ENCODE results near the gene CD300A.

The CD300A gene

DNA sequence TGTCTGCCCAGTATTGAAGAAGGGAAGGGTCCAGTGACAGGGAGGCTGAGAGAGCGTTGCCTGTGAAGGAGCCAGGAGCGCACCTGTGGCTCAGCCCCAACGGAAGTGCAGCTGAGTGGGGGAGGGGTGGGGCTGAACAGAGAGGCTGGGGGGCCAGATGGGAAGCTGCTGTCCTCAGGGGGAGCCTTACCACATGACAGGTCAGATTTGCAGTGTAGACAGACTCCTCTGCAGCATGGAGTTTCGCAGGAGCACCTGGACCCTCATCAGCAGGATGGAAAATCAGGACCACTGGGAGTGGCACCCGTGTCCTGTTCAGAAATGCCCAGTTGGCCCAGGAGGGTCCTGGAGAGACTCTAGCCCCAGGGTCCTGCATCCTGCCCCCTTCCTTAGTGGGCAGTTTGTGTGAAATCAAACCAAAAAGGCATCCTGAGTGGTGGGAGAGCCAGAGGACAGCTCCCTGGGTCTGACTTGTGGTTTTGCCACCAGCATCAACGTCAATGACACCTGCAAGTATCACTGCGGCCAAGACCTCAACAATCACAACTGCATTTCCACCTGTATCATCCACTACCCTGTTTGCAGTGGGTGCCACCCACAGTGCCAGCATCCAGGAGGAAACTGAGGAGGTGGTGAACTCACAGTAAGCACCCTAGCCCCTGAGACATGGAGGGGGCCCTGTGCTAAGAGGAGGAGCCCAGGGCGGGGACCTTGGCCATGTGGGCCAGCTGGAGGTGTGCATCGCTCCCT is 7.8 kb downstream of the CD300A start:
- no peak overlapping the region for H3K27ac ChIP-seq (ENCODE audit: low read depth, low read length)
- peaks cover 0 to 15% (median 10%) of the 10 kb centered on the region in 5 donors for H3K27me3 ChIP-seq (ENCODE audit: control insufficient read depth in 5 of 5, insufficient read depth in 4 of 5, low read length in 5 of 5)
- peaks cover 0 to 8% (median 0%) of the 10 kb centered on the region in 5 donors for H3K36me3 ChIP-seq (ENCODE audit: control insufficient read depth in 5 of 5, insufficient read depth in 5 of 5, low read length in 5 of 5)
- peaks cover 0 to 8% (median 5%) of the 10 kb centered on the region in 5 donors for H3K9me3 ChIP-seq (ENCODE audit: control insufficient read depth in 5 of 5, low read length in 5 of 5)
- no peak overlapping the region for H3K9ac ChIP-seq (ENCODE audit: low read length in 5 of 5)
- H3K4me3 ChIP-seq (ENCODE audit: low read depth in 1 of 5, low read length in 5 of 5), result no peak overlapping the region
- H3K4me1 ChIP-seq (ENCODE audit: control insufficient read depth in 5 of 5, insufficient read depth in 5 of 5, low read length in 5 of 5), result peaks cover 2 to 23% (median 9%) of the 10 kb centered on the region in 5 donors

DNA sequence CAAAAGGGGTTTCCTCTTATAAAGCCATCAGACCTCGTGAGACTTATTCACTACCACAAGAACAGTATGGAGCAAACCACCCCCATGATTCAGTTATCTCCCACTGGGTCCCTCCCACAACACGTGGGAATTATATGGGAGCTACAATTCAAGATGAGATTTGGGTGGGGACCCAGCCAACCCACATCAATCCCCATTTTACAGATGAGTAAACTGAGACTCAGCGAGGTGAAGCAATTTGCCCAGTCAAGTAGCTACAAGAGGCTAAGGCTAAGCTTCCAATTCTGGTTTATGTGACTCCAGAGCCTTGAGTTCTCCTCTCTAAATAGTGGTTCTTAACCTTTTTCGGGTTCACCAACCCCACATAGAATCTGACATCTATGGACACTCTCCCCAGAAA is 8.8 kb downstream of the CD300A start:
- Histone ChIP-seq H3K27me3 (ENCODE audit: control insufficient read depth in 5 of 5, insufficient read depth in 4 of 5, low read length in 5 of 5) (peaks cover 0 to 15% (median 9%) of the 10 kb centered on the region in 5 donors), H3K9ac (ENCODE audit: low read length in 5 of 5) (no peak overlapping the region), H3K4me3 (ENCODE audit: low read depth in 1 of 5, low read length in 5 of 5) (no peak overlapping the region), H3K36me3 (ENCODE audit: control insufficient read depth in 5 of 5, insufficient read depth in 5 of 5, low read length in 5 of 5) (peaks cover 0 to 8% (median 0%) of the 10 kb centered on the region in 5 donors), H3K27ac (ENCODE audit: low read depth, low read length) (no peak overlapping the region), H3K9me3 (ENCODE audit: control insufficient read depth in 5 of 5, low read length in 5 of 5) (peaks cover 0 to 8% (median 5%) of the 10 kb centered on the region in 5 donors), H3K4me1 (ENCODE audit: control insufficient read depth in 5 of 5, insufficient read depth in 5 of 5, low read length in 5 of 5) (peaks cover 2 to 29% (median 9%) of the 10 kb centered on the region in 5 donors)

DNA sequence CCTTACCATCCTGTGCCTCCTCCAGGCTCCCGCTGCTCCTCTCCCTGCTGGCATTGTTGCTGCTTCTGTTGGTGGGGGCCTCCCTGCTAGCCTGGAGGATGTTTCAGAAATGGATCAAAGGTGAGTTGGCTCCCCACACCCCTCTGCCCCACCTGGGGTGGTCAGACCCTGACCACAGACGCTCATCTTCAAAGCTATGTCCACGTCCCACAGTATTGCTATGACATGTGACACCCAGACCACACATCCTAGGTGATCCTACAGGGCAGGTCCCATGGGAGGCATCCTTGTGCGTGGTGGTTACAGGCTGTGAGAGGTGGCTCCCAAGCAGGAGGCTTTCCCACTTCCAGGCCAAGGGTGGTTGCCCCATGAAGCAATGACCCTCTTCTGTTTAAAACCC is 11.0 kb downstream of the CD300A start:
- H3K36me3 ChIP-seq (ENCODE audit: control insufficient read depth in 5 of 5, insufficient read depth in 5 of 5, low read length in 5 of 5), result peaks cover 0 to 8% (median 0%) of the 10 kb centered on the region in 5 donors
- peaks cover 2 to 29% (median 9%) of the 10 kb centered on the region in 5 donors for H3K4me1 ChIP-seq (ENCODE audit: control insufficient read depth in 5 of 5, insufficient read depth in 5 of 5, low read length in 5 of 5)
- H3K9ac ChIP-seq (ENCODE audit: low read length in 5 of 5), result no peak overlapping the region
- H3K27ac ChIP-seq (ENCODE audit: low read depth, low read length), result no peak overlapping the region
- peaks cover 0 to 8% (median 5%) of the 10 kb centered on the region in 5 donors for H3K9me3 ChIP-seq (ENCODE audit: control insufficient read depth in 5 of 5, low read length in 5 of 5)
- peaks cover 3 to 21% (median 17%) of the 10 kb centered on the region in 5 donors for H3K27me3 ChIP-seq (ENCODE audit: control insufficient read depth in 5 of 5, insufficient read depth in 4 of 5, low read length in 5 of 5)
- H3K4me3 ChIP-seq (ENCODE audit: low read depth in 1 of 5, low read length in 5 of 5), result no peak overlapping the region

DNA sequence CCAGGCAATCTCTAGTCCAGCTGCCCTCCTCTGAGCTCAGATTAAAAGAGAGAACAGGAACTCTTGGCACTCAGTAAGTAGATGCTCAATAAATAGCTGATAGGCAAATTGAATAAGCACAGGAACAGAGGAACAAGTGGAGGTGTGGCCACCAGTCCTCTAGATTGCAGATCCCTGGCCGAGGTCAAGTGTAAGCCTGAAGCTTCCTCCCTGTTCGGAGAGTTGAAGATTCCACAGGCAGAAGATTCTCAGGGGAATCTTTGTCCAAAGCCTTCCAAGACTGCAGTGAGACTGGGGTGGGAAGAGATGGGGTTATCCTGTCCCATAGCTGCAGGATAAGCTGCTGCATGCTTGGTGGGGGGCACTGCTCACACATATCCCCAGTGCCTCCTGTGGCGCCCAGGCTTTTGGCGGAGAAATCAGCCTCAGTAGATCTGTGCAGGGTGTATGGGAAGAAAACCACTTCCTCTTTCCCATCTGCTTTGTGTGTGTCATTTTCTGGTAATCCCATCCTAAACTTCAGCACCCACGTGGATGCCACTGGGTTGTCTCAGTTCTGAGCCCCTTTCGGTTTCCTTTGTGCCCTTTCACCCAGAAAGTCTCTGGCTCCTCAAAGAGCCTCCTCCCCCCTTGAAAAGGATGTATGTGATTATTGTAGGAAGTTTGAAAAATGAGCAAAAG is 12.1 kb downstream of the CD300A start:
- H3K9me3 ChIP-seq (ENCODE audit: control insufficient read depth in 5 of 5, low read length in 5 of 5), result peaks cover 0 to 8% (median 5%) of the 10 kb centered on the region in 5 donors
- H3K27ac ChIP-seq (ENCODE audit: low read depth, low read length), result no peak overlapping the region
- H3K4me1 ChIP-seq (ENCODE audit: control insufficient read depth in 5 of 5, insufficient read depth in 5 of 5, low read length in 5 of 5), result peaks cover 2 to 29% (median 9%) of the 10 kb centered on the region in 5 donors
- H3K4me3 ChIP-seq (ENCODE audit: low read depth in 1 of 5, low read length in 5 of 5), result peak overlapping the region in 2 of 5 donors; percentile 6 to 35
- H3K36me3 ChIP-seq (ENCODE audit: control insufficient read depth in 5 of 5, insufficient read depth in 5 of 5, low read length in 5 of 5), result peaks cover 0 to 8% (median 0%) of the 10 kb centered on the region in 5 donors
- H3K27me3 ChIP-seq (ENCODE audit: control insufficient read depth in 5 of 5, insufficient read depth in 4 of 5, low read length in 5 of 5), result peaks cover 3 to 19% (median 10%) of the 10 kb centered on the region in 5 donors
- peak overlapping the region in 1 of 5 donors; percentile 15 for H3K9ac ChIP-seq (ENCODE audit: low read length in 5 of 5)

DNA sequence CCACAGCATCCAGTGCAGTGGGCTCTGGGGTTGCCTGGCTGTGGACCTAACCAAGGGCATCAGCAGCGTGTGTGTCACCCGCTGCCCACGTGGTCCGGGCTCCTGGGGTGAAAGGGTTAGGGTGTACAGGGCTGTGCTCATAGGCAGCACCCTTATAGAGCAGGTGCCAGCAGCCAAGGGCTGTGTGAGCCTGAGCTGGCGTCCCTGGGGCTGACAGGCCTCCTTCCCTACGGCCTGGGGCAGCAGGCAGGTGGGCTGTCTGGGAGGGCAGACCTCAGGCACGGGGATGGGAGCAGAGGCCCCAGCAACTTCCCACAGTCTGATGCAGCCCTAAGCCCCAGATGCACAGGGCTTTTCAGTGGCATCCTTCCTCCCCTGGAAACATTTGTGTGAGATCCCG is 13.9 kb downstream of the CD300A start:
- Histone ChIP-seq H3K36me3 (ENCODE audit: control insufficient read depth in 5 of 5, insufficient read depth in 5 of 5, low read length in 5 of 5) (peaks cover 0 to 5% (median 0%) of the 10 kb centered on the region in 5 donors), H3K27ac (ENCODE audit: low read depth, low read length) (no peak overlapping the region), H3K4me3 (ENCODE audit: low read depth in 1 of 5, low read length in 5 of 5) (no peak overlapping the region), H3K9me3 (ENCODE audit: control insufficient read depth in 5 of 5, low read length in 5 of 5) (peaks cover 0 to 8% (median 5%) of the 10 kb centered on the region in 5 donors), H3K27me3 (ENCODE audit: control insufficient read depth in 5 of 5, insufficient read depth in 4 of 5, low read length in 5 of 5) (peaks cover 3 to 20% (median 13%) of the 10 kb centered on the region in 5 donors), H3K9ac (ENCODE audit: low read length in 5 of 5) (no peak overlapping the region), H3K4me1 (ENCODE audit: control insufficient read depth in 5 of 5, insufficient read depth in 5 of 5, low read length in 5 of 5) (peaks cover 2 to 29% (median 9%) of the 10 kb centered on the region in 5 donors)

DNA sequence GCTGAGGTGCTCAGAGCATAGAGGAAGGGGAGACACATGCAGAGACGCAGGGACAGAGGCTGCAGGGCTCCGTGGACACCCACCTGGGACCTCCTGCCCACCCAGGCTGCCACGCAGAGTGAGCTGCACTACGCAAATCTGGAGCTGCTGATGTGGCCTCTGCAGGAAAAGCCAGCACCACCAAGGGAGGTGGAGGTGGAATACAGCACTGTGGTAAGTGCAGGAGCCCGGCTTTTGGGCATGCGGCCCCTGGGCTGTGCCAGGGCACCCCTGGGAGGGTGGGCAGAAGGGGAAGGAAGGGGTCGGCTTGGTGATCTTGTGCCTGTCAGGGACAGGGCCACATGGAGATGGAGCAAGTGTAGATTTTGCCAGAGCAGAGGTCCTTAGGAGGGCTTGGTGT is 15.2 kb downstream of the CD300A start:
- Histone ChIP-seq H3K27me3 (ENCODE audit: control insufficient read depth in 5 of 5, insufficient read depth in 4 of 5, low read length in 5 of 5) (peaks cover 3 to 20% (median 10%) of the 10 kb centered on the region in 5 donors), H3K4me1 (ENCODE audit: control insufficient read depth in 5 of 5, insufficient read depth in 5 of 5, low read length in 5 of 5) (peaks cover 2 to 32% (median 9%) of the 10 kb centered on the region in 5 donors), H3K4me3 (ENCODE audit: low read depth in 1 of 5, low read length in 5 of 5) (no peak overlapping the region), H3K9ac (ENCODE audit: low read length in 5 of 5) (no peak overlapping the region), H3K36me3 (ENCODE audit: control insufficient read depth in 5 of 5, insufficient read depth in 5 of 5, low read length in 5 of 5) (peaks cover 0 to 5% (median 0%) of the 10 kb centered on the region in 5 donors), H3K9me3 (ENCODE audit: control insufficient read depth in 5 of 5, low read length in 5 of 5) (no peaks in the 10 kb centered on the region), H3K27ac (ENCODE audit: low read depth, low read length) (no peak overlapping the region)

DNA sequence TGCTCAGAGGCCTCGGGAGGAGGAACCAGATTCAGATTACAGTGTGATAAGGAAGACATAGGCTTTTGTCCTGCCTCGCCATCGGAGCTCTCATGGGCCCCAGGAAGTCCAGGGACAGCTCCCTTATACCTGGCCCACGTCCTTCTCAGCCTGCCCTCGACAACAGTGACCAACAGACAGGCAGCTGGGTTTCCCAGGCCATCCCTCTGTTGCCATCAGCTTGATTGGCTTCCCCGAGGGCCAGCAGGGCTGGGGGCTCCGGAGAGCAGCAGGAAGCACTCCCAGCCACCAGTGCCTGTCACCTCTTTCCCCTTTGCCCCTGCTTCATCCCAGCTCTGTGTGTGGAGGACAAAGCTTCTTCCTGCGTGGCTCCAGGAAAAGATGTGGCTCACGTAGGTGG is 17.6 kb downstream of the CD300A start:
- Histone ChIP-seq H3K9ac (ENCODE audit: low read length in 5 of 5) (no peak overlapping the region), H3K27ac (ENCODE audit: low read depth, low read length) (no peak overlapping the region), H3K4me1 (ENCODE audit: control insufficient read depth in 5 of 5, insufficient read depth in 5 of 5, low read length in 5 of 5) (peaks cover 0 to 11% (median 0%) of the 10 kb centered on the region in 5 donors), H3K9me3 (ENCODE audit: control insufficient read depth in 5 of 5, low read length in 5 of 5) (no peaks in the 10 kb centered on the region), H3K27me3 (ENCODE audit: control insufficient read depth in 5 of 5, insufficient read depth in 4 of 5, low read length in 5 of 5) (peaks cover 3 to 20% (median 10%) of the 10 kb centered on the region in 5 donors), H3K4me3 (ENCODE audit: low read depth in 1 of 5, low read length in 5 of 5) (no peak overlapping the region), H3K36me3 (ENCODE audit: control insufficient read depth in 5 of 5, insufficient read depth in 5 of 5, low read length in 5 of 5) (peaks cover 0 to 5% (median 0%) of the 10 kb centered on the region in 5 donors)

DNA sequence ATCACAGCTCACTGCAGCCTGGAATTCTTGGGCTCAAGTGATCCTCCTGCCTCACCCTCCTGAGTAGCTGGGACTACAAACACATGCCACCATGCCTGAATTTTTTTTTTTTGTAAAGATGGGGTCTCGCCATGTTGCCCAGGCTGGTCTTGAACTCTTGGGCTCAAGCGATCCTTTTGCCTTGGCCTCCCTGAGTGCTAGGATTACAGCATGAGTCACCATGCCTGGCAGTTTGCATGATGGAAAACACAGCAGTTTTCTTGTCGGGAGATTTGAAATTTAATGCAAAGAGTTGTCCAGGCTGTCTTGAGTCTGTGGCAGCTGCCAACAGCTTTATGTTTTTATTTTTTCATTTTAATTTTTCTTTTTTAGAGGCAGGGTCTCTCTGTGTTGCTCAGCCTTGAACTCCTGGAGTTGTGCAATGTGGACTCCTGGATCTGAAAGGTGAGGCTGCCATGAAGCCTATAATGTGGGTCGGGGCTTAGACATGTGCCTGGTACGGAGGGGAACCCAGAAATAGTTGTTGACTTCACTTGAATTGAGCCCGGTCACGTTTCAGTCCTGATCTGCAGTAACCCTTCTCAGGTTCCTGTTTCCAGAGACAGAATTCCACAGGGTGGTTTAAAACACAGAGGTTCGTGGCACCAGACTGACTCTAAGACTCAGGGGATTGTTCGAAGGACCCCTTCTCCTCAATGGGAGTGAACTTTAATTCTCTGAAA is 18.7 kb downstream of the CD300A start:
- Histone ChIP-seq H3K4me3 (ENCODE audit: low read depth in 1 of 5, low read length in 5 of 5) (no peak overlapping the region), H3K27ac (ENCODE audit: low read depth, low read length) (no peak overlapping the region), H3K27me3 (ENCODE audit: control insufficient read depth in 5 of 5, insufficient read depth in 4 of 5, low read length in 5 of 5) (peaks cover 3 to 17% (median 10%) of the 10 kb centered on the region in 5 donors), H3K4me1 (ENCODE audit: control insufficient read depth in 5 of 5, insufficient read depth in 5 of 5, low read length in 5 of 5) (peaks cover 0 to 3% (median 0%) of the 10 kb centered on the region in 5 donors), H3K9me3 (ENCODE audit: control insufficient read depth in 5 of 5, low read length in 5 of 5) (no peaks in the 10 kb centered on the region), H3K9ac (ENCODE audit: low read length in 5 of 5) (no peak overlapping the region), H3K36me3 (ENCODE audit: control insufficient read depth in 5 of 5, insufficient read depth in 5 of 5, low read length in 5 of 5) (peaks cover 0 to 5% (median 0%) of the 10 kb centered on the region in 5 donors)

DNA sequence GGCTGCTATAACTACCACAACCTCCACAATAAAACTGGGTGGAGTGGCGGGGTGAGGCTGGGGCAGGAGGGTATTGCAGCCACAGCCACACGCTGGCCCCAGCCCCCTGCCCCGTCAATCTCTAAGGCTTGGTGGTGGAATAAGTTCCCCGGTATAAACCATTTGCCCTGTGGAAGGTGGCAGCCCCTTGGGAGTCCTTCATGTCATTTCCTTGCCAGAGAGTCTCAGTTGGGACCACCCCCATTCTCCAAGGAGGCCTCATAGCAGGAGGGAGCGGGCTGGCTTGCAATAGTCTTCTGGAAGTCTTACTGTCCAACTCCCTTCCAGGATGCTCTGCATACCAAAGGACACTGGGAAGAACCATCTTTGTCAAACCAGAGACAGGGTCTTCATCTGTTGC is 19.4 kb downstream of the CD300A start:
- H3K9ac ChIP-seq (ENCODE audit: low read length in 5 of 5), result no peak overlapping the region
- H3K9me3 ChIP-seq (ENCODE audit: control insufficient read depth in 5 of 5, low read length in 5 of 5), result no peaks in the 10 kb centered on the region
- peaks cover 0 to 5% (median 0%) of the 10 kb centered on the region in 5 donors for H3K36me3 ChIP-seq (ENCODE audit: control insufficient read depth in 5 of 5, insufficient read depth in 5 of 5, low read length in 5 of 5)
- H3K4me1 ChIP-seq (ENCODE audit: control insufficient read depth in 5 of 5, insufficient read depth in 5 of 5, low read length in 5 of 5), result peaks cover 0 to 3% (median 0%) of the 10 kb centered on the region in 5 donors
- H3K27me3 ChIP-seq (ENCODE audit: control insufficient read depth in 5 of 5, insufficient read depth in 4 of 5, low read length in 5 of 5), result peaks cover 3 to 13% (median 10%) of the 10 kb centered on the region in 5 donors
- no peak overlapping the region for H3K4me3 ChIP-seq (ENCODE audit: low read depth in 1 of 5, low read length in 5 of 5)
- no peak overlapping the region for H3K27ac ChIP-seq (ENCODE audit: low read depth, low read length)
